ENCODE results near the gene THAP4. TPM values are rescaled to one million over a fixed set of nuclear protein-coding genes. Genes with fewer than 3 reads are reported as not detected.

The THAP4 gene
- total RNA-seq, 1 donor from 2014 or later, result 46.1 TPM

- H3K4me3 ChIP-seq, result no peak overlapping the region
- H3K27me3 ChIP-seq, result no peaks in the 10 kb centered on the region
- H3K4me1 ChIP-seq, result peaks cover 34% of the 10 kb centered on the region
- no peaks in the 10 kb centered on the region for H3K9me3 ChIP-seq
- intact Hi-C loops (cut with DNase I), result no loop called here
- no peaks in the 10 kb centered on the region for H3K36me3 ChIP-seq
- no peak overlapping the region for H3K27ac ChIP-seq
- no peak for TF ChIP-seq CTCF (IDR thresholded peaks at IDR 0.05)
- ATAC-seq, result no peak
- DNase-seq, result no peak
Observed at GRCh38 chr2:241548451-241548835, 88.5 kb downstream of the THAP4 start.

GRCh38 chr2:241547781-241548450 is 89.0 kb downstream of the THAP4 start:
- TF ChIP-seq CTCF (IDR thresholded peaks at IDR 0.05), result no peak
- ATAC-seq (no peak), DNase-seq (no peak)
- no peaks in the 10 kb centered on the region for H3K27me3 ChIP-seq
- intact Hi-C loops (cut with DNase I), result no loop called here
- H3K4me1 ChIP-seq, result peaks cover 34% of the 10 kb centered on the region
- no peak overlapping the region for H3K4me3 ChIP-seq
- no peak overlapping the region for H3K27ac ChIP-seq
- no peaks in the 10 kb centered on the region for H3K9me3 ChIP-seq
- no peaks in the 10 kb centered on the region for H3K36me3 ChIP-seq

- DNase-seq, result no peak
- H3K27ac ChIP-seq, result peak overlapping the region; percentile 47
Observed at GRCh38 chr2:241546771-241547498, 90.0 kb downstream of the THAP4 start.

GRCh38 chr2:241545523-241546473 is 91.2 kb downstream of the THAP4 start:
- DNase-seq, result no peak
- Histone ChIP-seq H3K27ac (peak overlapping the region; percentile 47), H3K36me3 (no peaks in the 10 kb centered on the region), H3K4me1 (peaks cover 34% of the 10 kb centered on the region), H3K9me3 (no peaks in the 10 kb centered on the region), H3K27me3 (no peaks in the 10 kb centered on the region), H3K4me3 (no peak overlapping the region)
- ATAC-seq, result no peak
- intact Hi-C loops (cut with DNase I), result no loop called here
- TF ChIP-seq CTCF (IDR thresholded peaks at IDR 0.05), result no peak

More at GRCh38 chr2:241546771-241547498, 90.0 kb downstream of the THAP4 start:
- Histone ChIP-seq H3K9me3 (no peaks in the 10 kb centered on the region), H3K4me1 (peaks cover 34% of the 10 kb centered on the region), H3K36me3 (no peaks in the 10 kb centered on the region), H3K27me3 (no peaks in the 10 kb centered on the region), H3K4me3 (peak overlapping the region; percentile 1)
- ATAC-seq, result no peak
- TF ChIP-seq CTCF (IDR thresholded peaks at IDR 0.05), result no peak
- intact Hi-C loops (cut with DNase I), result no loop called here

- Histone ChIP-seq H3K27ac (no peak overlapping the region), H3K4me3 (no peak overlapping the region), H3K36me3 (no peaks in the 10 kb centered on the region), H3K9me3 (no peaks in the 10 kb centered on the region), H3K27me3 (no peaks in the 10 kb centered on the region), H3K4me1 (peaks cover 34% of the 10 kb centered on the region)
- intact Hi-C loops (cut with DNase I), result no loop called here
- TF ChIP-seq CTCF (IDR thresholded peaks at IDR 0.05), result no peak
- ATAC-seq (no peak), DNase-seq (no peak)
Observed at GRCh38 chr2:241545106-241545505, 91.9 kb downstream of the THAP4 start.
